HG03095 (cell line): ENCODE measurements around the gene OR2T1.
"Not testable (repeated sequence)": the region's sequence is repeated elsewhere in the genome, so short reads cannot be mapped to it uniquely, and the experiment has no call there.

ENCODE experiments used
- ATAC-seq: cut with Tn5 transposase; IDR thresholded peaks from one replicate; pipeline ENCODE4 v1.9.1; 2021; ENCODE audit warnings: moderate library complexity; ENCODE audit not compliant: unreplicated experiment

The OR2T1 gene, protein sequence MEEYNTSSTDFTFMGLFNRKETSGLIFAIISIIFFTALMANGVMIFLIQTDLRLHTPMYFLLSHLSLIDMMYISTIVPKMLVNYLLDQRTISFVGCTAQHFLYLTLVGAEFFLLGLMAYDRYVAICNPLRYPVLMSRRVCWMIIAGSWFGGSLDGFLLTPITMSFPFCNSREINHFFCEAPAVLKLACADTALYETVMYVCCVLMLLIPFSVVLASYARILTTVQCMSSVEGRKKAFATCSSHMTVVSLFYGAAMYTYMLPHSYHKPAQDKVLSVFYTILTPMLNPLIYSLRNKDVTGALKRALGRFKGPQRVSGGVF

DNA sequence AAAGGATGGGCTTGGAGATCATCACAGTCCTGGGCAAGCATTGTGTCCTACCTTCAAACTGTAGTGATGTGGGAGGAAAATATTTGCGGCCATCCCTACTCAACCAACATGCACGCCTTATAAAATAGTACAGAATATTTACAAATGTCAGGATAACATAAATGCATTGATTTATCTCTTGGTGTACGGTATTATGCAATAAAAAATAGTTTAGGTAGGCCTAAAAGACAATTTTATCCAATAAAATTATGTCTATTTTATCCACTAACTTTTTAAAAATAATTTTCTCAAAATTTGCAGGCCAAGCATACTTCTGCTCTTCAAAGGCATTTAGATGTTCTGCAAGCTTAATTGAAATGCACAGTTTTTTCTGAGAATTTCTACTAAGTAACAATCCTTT, at the start of gene OR2T1:
TSS of gene OR2T1 (plus strand) at position 301 of the 400 bp plus-strand sequence. CDS start 3,100 bp downstream, outside the sequence.
- no peak for ATAC-seq

- no peak for ATAC-seq
Measured at GRCh38 chr1:248359415-248359814, 43.4 kb upstream of the OR2T1 start.

GRCh38 chr1:248361121-248361715, 41.6 kb upstream of the OR2T1 start, which contains the start of gene OR2T4:
Gene OR2T4 (plus strand): TSS chr1:248361665. CDS start chr1:248361665, 0 bp downstream.
- no peak for ATAC-seq

DNA sequence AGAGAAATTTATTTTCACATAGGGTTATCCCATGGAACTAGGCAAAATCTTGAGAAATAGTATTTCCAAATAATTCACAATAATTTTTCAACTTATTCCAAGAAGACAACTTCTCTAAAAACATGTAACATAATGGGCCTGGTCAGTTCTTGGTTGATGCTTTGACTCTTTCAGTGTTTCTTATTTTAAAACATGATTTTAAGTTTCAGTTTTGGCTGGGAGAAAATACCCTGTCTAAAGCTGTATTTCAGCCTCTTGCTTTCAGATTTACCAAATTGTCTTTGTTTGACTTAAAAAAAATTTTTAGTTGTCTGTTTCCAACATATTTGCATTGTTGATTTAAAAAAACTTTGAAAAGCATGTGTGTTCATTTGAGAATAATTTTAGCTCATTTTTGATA, 36.2 kb upstream of the OR2T1 start:
- ATAC-seq = no peak

DNA sequence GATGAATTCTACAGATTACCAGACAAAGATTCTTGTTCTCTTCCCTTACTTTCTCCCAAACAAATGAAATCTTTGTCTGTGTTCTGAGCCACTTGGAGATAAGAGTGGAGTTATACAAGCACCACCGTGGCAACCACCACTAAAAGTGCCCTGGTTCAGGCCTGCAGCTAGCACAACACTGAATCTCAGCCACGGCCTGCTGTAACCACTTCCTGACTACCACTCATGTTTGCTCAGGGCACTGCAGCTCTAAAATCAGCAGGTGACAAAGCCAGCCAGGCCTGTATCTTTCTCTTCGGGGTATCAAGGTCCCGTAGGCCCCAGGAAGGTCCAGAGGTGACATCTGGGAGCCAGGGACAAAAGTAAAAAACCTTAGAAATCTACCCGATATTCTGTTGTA, 30.5 kb upstream of the OR2T1 start:
- ATAC-seq = no peak

- ATAC-seq = no peak
Measured at GRCh38 chr1:248373761-248374160, 29.1 kb upstream of the OR2T1 start.

GRCh38 chr1:248375446-248375845, 27.4 kb upstream of the OR2T1 start, which contains the start of gene OR2T6:
Gene OR2T6 (plus strand): TSS chr1:248375746. CDS start chr1:248387609, 11,863 bp downstream.
- no peak for ATAC-seq

DNA sequence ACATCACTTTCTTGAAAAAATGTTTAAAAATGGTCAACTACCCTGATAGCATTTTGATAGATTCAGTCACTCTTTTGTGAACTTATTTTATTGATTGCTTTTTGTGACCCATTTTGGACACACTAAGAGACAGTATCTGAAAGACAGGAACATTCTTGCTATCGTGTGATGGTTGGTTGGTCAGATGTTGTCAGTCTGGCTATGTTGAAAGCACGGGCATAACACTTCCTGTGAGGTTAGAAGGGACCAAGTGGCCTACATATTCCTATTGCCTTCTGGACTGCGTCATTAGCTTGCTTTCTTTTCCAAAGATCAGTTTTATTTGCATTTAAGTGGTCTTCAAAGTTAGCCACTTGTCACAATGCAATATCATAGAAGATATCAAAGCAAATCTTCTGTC, 25.9 kb upstream of the OR2T1 start:
- ATAC-seq = no peak

GRCh38 chr1:248380854-248381253, 22.0 kb upstream of the OR2T1 start:
- no peak for ATAC-seq

- no peak for ATAC-seq
Measured at GRCh38 chr1:248388426-248388825, 14.4 kb upstream of the OR2T1 start.

DNA sequence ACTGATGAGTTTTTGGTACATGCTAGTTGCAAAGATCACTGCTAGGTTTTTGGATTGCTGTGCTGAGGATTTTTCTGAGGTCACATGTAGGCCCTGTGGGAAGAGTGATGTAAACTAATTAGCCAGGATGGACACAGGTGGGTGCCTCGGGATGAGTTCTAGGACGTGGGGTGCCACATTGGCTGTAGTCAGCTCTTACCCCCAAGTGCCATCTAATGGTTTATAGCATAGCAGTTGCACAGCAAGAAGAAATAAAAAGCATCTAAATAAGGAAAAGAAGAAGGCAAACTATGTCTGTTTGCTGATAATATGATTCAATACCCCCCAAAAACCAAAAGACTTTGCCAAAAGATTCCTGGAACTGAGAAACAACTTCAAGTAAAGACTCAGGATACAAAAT, 9.8 kb upstream of the OR2T1 start:
- ATAC-seq = no peak

- ATAC-seq = no peak
Measured at GRCh38 chr1:248404024-248404423, 1.2 kb downstream of the OR2T1 start.

DNA sequence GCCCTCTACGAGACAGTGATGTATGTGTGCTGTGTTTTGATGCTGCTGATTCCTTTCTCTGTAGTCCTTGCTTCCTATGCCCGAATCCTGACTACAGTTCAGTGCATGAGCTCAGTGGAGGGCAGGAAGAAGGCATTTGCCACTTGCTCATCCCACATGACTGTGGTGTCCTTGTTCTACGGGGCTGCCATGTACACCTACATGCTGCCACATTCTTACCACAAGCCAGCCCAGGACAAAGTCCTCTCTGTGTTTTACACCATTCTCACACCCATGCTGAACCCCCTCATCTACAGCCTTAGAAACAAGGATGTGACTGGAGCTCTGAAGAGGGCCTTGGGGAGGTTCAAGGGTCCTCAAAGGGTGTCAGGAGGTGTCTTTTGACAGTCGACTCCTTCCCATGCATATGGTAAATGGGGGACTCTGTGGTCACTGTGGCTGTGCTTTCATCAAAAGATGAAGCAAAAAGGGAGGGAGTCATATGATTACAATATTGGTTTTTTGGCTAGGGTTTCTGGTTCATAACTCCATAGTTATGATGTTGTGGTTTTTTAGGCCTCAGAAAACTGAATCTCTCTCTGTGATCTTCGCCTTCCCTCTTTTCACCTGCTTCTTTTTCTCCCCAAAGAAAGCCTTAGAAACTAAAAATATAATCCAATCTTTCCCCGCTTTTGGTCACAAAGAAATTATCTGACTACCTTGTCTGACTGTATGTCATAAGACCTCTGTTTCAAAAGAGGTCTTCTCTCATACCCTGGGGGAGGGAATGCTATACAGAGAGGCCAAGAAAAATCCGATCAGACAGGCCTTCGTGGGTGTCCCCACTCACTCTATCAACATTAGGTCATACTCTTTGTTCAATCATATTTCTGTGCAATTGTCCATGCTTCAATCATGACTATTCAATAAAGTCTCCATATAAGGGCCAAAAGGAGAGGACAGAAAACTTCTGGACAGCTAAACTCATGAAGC, 4.2 kb downstream of the OR2T1 start:
- no peak for ATAC-seq

- no peak for ATAC-seq
Measured at GRCh38 chr1:248416226-248416625, 13.4 kb downstream of the OR2T1 start.

- no peak for ATAC-seq
Measured at GRCh38 chr1:248417854-248418253, 15.0 kb downstream of the OR2T1 start.

DNA sequence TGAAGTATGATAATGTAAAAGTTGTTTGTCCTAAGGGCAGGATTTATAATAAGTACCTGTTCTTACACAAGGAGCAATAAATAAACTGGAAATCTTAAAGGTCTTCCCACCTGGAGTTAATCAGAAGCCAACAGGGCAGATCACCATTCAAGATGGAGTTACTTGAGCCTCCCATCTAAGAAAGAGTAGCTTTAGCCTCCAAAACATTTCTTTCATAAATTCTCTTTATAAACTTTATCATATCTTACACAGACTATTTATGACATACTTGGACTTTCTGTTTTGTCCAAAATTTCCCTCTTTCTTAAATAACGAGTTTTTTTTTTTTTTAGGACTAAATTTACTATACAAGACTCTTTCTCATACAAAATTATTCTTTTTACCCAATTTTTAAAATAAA, 18.5 kb downstream of the OR2T1 start:
- no peak for ATAC-seq

DNA sequence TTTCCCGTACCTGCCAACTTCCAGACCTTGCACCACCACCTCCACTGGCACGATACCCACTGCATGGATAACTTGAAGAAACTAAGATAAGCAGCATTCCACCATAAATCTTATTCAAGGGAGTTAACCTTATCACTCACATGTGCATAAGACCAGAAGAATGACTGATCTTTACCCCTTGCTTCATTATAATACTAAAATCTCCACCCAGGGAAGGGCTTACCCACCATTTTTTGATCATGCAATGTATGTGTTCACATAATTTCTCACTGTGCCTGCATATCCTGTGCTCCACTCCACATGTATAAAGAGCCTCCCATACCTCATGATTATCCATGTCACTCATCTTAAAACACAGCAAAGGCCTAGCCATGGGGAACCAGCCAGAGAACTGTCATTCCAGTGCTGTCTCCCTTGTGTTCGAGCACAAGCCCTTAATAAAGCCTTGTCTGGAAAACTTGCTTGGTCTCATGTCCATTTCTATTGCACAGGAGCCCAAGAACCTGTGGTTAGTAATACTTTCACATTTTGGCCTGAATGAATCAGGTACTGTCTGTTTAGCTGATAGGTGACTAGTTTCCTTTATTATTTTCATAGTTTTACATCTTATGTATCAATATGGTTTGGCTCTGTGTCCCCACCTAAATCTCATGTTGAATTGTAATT, 24.8 kb downstream of the OR2T1 start:
- ATAC-seq = peak; percentile 52

DNA sequence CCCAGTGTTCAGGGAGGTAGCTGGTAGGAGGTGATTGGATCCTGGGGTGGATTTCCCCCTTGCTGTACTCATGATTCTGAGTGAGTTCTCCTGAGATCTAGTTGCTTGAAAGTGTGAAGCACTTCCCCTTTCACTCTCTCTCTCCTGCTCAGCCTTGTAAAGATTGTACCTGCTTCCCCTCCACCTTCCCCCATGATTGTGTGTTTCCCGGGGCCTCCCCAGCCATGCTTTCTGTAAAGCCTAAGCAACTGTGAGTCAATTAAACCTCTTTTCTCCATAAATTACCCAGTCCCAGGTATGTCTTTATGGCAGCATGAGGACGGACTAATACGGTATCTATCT, 25.3 kb downstream of the OR2T1 start:
- peak; percentile 96 for ATAC-seq

GRCh38 chr1:248431683-248432082, 28.8 kb downstream of the OR2T1 start:
- ATAC-seq = not testable (repeated sequence)

DNA sequence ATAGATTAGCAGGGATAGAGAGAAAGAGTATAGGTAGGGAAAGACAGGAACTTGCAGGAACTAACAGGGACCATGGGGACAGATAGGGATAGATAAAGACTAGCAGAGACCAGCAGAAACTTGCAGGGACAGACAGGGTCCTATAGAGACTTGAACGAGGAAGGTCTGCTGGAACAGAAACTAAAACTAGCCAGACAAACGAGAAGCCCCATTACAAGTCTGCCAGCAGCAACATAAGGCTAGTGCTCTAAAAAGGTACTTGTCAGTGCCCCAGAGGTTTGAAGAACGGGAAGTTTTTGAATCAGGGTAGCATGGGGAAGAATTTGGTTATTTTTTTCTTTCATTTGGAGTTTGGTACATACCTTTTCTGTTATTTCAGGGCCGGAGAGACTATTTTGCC, 29.4 kb downstream of the OR2T1 start:
- not testable (repeated sequence) for ATAC-seq
